ENCODE data around the gene NDRG4.

DNA sequence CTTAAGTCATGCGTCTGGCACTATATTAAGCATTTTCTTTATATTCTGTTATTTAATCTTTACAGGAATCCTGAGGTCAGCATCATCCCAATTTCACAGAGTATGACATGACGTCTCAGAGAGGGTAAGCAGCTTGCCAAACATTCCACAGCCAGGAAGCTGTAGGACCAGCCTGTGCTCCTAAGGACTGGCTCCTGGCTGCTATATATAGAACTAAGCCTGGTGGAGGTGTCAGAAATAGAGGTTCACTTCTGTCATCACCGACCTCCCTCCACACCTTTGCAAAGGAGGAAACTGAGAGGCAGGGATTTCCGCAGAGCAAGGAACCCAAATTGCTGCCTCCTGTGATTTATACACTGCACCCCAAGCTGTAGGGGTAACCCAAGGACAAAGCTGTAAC is 37.9 kb upstream of the NDRG4 start:
- TF ChIP-seq, protein P1, sequence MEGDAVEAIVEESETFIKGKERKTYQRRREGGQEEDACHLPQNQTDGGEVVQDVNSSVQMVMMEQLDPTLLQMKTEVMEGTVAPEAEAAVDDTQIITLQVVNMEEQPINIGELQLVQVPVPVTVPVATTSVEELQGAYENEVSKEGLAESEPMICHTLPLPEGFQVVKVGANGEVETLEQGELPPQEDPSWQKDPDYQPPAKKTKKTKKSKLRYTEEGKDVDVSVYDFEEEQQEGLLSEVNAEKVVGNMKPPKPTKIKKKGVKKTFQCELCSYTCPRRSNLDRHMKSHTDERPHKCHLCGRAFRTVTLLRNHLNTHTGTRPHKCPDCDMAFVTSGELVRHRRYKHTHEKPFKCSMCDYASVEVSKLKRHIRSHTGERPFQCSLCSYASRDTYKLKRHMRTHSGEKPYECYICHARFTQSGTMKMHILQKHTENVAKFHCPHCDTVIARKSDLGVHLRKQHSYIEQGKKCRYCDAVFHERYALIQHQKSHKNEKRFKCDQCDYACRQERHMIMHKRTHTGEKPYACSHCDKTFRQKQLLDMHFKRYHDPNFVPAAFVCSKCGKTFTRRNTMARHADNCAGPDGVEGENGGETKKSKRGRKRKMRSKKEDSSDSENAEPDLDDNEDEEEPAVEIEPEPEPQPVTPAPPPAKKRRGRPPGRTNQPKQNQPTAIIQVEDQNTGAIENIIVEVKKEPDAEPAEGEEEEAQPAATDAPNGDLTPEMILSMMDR (IDR thresholded peaks at IDR 0.05): no peak
- no peak for TF ChIP-seq POLR2A (IDR thresholded peaks at IDR 0.05)
